Measurements from ENCODE around the gene SESN3.

DNA sequence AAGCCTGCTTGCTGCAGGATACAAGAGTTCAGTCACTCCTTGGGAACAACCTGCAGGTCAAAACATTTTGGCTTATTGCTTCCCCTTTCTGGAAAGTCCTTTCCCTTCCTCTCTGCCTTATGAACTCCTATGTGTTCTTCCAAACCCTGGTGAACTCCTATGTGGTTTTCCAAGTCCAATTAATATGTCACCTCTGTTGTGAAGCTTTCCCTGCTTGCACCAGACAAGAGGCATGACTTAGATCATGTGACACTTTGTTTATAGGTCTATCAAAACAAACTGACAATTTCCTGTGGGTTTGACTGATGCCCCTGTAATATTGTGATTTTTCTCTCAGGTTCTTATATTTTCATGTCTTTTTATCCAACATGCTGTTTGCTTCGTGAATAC, 77.2 kb downstream of the SESN3 start:
- TF ChIP-seq, protein P1, sequence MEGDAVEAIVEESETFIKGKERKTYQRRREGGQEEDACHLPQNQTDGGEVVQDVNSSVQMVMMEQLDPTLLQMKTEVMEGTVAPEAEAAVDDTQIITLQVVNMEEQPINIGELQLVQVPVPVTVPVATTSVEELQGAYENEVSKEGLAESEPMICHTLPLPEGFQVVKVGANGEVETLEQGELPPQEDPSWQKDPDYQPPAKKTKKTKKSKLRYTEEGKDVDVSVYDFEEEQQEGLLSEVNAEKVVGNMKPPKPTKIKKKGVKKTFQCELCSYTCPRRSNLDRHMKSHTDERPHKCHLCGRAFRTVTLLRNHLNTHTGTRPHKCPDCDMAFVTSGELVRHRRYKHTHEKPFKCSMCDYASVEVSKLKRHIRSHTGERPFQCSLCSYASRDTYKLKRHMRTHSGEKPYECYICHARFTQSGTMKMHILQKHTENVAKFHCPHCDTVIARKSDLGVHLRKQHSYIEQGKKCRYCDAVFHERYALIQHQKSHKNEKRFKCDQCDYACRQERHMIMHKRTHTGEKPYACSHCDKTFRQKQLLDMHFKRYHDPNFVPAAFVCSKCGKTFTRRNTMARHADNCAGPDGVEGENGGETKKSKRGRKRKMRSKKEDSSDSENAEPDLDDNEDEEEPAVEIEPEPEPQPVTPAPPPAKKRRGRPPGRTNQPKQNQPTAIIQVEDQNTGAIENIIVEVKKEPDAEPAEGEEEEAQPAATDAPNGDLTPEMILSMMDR (IDR thresholded peaks at IDR 0.05): no peak
- TF ChIP-seq POLR2AphosphoS5 (IDR thresholded peaks at IDR 0.05; ENCODE audit: insufficient read depth in 1 of 2, low read depth in 1 of 2) (no peak), POLR2A (IDR thresholded peaks at IDR 0.05) (no peak)

All from vagina (tissue), 2 donors.